ENCODE results near the gene KRTAP4-12. TPM values are rescaled to one million over a fixed set of nuclear protein-coding genes. Genes with fewer than 3 reads are reported as not detected.
"Not testable (repeated sequence)": the region's sequence is repeated elsewhere in the genome, so short reads cannot be mapped to it uniquely, and the experiment has no call there.

Gene KRTAP4-12
- total RNA-seq, 1 experiment from 2014 or later: not detected

- DNase-seq (ENCODE audit: low read depth): no peak
Measured at GRCh38 chr17:41096055-41096454, 27.9 kb downstream of the KRTAP4-12 start.

DNA sequence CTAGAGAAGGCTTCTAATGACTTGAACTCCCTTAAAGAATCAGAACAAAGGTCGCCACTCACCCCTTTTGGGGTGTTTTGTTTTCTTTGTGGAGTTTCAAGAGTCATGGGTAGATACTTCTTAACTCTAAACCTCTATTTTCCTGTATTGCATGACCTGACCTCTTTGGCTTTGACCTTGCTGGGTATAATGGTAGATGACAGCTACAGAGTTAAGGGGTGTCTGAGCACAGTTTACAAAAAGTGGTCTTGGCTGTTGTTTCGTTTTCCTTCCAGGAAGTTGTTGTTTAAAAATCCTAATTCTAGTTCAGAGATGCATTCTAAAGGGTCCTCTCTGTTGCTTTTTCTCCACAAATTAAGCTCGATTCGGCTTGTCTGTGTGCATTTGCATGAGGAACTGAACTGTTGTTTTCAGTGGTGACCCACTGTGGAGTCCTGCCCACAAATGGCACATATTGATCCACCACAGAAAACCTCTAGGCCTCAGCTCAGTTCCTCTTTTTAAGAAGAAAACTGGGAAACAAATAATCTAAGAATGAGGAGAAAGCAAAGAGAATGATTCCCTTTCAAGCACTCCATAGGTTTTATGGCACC is 35.1 kb downstream of the KRTAP4-12 start:
- not testable (repeated sequence) for DNase-seq (ENCODE audit: low read depth)

DNA sequence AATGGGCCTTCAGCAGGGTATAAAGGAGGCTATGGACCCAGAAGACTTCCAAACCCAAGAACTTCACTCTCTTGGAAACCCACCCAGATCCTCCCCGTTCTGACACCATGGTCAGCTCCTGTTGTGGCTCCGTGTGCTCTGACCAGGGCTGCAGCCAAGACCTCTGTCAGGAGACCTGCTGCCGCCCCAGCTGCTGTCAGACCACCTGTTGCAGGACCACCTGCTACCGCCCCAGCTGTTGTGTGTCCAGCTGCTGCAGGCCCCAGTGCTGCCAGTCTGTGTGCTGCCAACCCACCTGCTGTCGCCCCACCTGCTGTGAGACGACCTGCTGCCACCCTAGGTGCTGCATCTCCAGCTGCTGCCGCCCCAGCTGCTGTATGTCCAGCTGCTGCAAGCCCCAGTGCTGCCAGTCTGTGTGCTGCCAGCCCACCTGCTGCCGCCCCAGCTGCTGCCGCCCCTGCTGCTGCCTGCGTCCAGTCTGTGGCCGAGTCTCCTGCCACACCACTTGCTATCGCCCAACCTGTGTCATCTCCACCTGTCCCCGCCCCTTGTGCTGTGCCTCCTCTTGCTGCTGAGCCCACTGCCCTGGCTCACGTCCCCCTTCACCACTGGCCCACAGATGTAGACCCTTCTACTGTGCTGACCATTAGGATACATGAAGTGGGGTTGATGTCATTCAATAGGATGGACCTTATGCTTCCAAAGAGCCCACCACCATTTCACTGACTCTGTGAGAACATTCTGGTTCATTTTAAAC is 39.7 kb downstream of the KRTAP4-12 start, which contains the start of gene KRTAP4-7:
KRTAP4-7 (plus strand) TSS at position 51 of the 757 bp plus-strand sequence; CDS start at position 108, 57 bp downstream.
- peak; percentile 37 for DNase-seq (ENCODE audit: low read depth)

GRCh38 chr17:41083427-41083826 is 40.6 kb downstream of the KRTAP4-12 start:
- peak; percentile 40 for DNase-seq (ENCODE audit: low read depth)

DNA sequence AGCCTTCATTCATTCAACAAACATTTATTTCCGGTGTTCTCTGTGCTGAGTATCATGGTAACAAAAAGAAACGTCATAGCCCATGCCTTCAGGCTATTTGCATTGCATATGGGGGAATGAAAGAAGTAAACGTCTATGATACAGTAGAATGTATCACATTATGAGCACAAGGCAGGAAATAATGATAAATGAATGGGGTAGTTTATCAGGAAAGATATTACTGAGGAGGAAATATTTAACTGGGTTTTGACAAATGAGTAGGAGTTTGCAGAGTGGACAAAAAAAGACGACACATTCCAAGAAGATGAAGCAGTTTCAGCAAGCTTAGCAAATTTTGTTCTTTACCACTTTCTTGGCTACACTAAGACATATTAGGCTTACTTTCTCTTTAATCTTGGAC is 41.4 kb downstream of the KRTAP4-12 start:
- no peak for DNase-seq (ENCODE audit: low read depth)

- DNase-seq (ENCODE audit: low read depth): no peak
Measured at GRCh38 chr17:41076788-41077187, 47.2 kb downstream of the KRTAP4-12 start.

- no peak for DNase-seq (ENCODE audit: low read depth)
Measured at GRCh38 chr17:41073676-41074075, 50.3 kb downstream of the KRTAP4-12 start.

Other genes with a start within 250 kb of the KRTAP4-12 start
- not detected in 2 replicates for gene KRT20, start 238.9 kb downstream of the KRTAP4-12 start, total RNA-seq (2014; rRNA removed)
- gene KRT23, start 186.5 kb downstream of the KRTAP4-12 start, total RNA-seq (2014; rRNA removed): not detected in 2 replicates
- not detected in 2 replicates for gene KRT39, start 157.2 kb downstream of the KRTAP4-12 start, total RNA-seq (2014; rRNA removed)
- not detected in 2 replicates for gene KRT40, start 139.9 kb downstream of the KRTAP4-12 start, total RNA-seq (2014; rRNA removed)
- not detected in 2 replicates for gene KRTAP3-3, start 130.0 kb downstream of the KRTAP4-12 start, total RNA-seq (2014; rRNA removed)
- gene KRTAP3-2, start 124.3 kb downstream of the KRTAP4-12 start, total RNA-seq (2014; rRNA removed): not detected in 2 replicates
- not detected in 2 replicates for gene KRTAP3-1, start 115.1 kb downstream of the KRTAP4-12 start, total RNA-seq (2014; rRNA removed)
- gene KRTAP1-5, start 97.0 kb downstream of the KRTAP4-12 start, total RNA-seq (2014; rRNA removed): 2.8 and 6.0 TPM in 2 replicates
- not detected in 2 replicates for gene KRTAP1-4, start 94.0 kb downstream of the KRTAP4-12 start, total RNA-seq (2014; rRNA removed)
- gene KRTAP1-3, start 89.3 kb downstream of the KRTAP4-12 start, total RNA-seq (2014; rRNA removed): not detected in 2 replicates
- not detected in 2 replicates for gene KRTAP1-1, start 82.7 kb downstream of the KRTAP4-12 start, total RNA-seq (2014; rRNA removed)
- not detected in 2 replicates for gene KRTAP2-1, start 76.9 kb downstream of the KRTAP4-12 start, total RNA-seq (2014; rRNA removed)
- not detected in 2 replicates for gene KRTAP2-2, start 69.0 kb downstream of the KRTAP4-12 start, total RNA-seq (2014; rRNA removed)
- gene KRTAP2-3, start 64.1 kb downstream of the KRTAP4-12 start, total RNA-seq (2014; rRNA removed): 0.80 and 3.4 TPM in 2 replicates
- not detected in 2 replicates for gene KRTAP2-4, start 58.3 kb downstream of the KRTAP4-12 start, total RNA-seq (2014; rRNA removed)
- gene KRTAP4-7, start 40.0 kb downstream of the KRTAP4-12 start, total RNA-seq (2014; rRNA removed): not detected in 2 replicates
- not detected in 2 replicates for gene KRTAP4-8, start 26.0 kb downstream of the KRTAP4-12 start, total RNA-seq (2014; rRNA removed)
- not detected in 2 replicates for gene KRTAP4-16, start 22.0 kb downstream of the KRTAP4-12 start, total RNA-seq (2014; rRNA removed)
- not detected in 2 replicates for gene KRTAP4-9, start 18.8 kb downstream of the KRTAP4-12 start, total RNA-seq (2014; rRNA removed)
- not detected in 2 replicates for gene KRTAP4-11, start 5.8 kb downstream of the KRTAP4-12 start, total RNA-seq (2014; rRNA removed)
- gene KRTAP4-6, start 16.4 kb upstream of the KRTAP4-12 start, total RNA-seq (2014; rRNA removed): not detected in 2 replicates
- not detected in 2 replicates for gene KRTAP4-5, start 25.6 kb upstream of the KRTAP4-12 start, total RNA-seq (2014; rRNA removed)
- gene KRTAP4-4, start 36.6 kb upstream of the KRTAP4-12 start, total RNA-seq (2014; rRNA removed): not detected in 2 replicates
- not detected in 2 replicates for gene KRTAP4-3, start 44.0 kb upstream of the KRTAP4-12 start, total RNA-seq (2014; rRNA removed)
- gene KRTAP4-2, start 54.0 kb upstream of the KRTAP4-12 start, total RNA-seq (2014; rRNA removed): not detected in 2 replicates
- gene KRTAP4-1, start 60.7 kb upstream of the KRTAP4-12 start, total RNA-seq (2014; rRNA removed): not detected in 2 replicates
- gene KRTAP9-1, start 65.7 kb upstream of the KRTAP4-12 start, total RNA-seq (2014; rRNA removed): not detected in 2 replicates
- not detected in 2 replicates for gene KRTAP9-2, start 102.5 kb upstream of the KRTAP4-12 start, total RNA-seq (2014; rRNA removed)
- not detected in 2 replicates for gene KRTAP9-3, start 108.3 kb upstream of the KRTAP4-12 start, total RNA-seq (2014; rRNA removed)
- not detected in 2 replicates for gene KRTAP9-8, start 113.8 kb upstream of the KRTAP4-12 start, total RNA-seq (2014; rRNA removed)
- not detected in 2 replicates for gene KRTAP9-4, start 125.5 kb upstream of the KRTAP4-12 start, total RNA-seq (2014; rRNA removed)
- not detected in 2 replicates for gene KRTAP9-9, start 131.2 kb upstream of the KRTAP4-12 start, total RNA-seq (2014; rRNA removed)
- not detected in 2 replicates for gene KRTAP9-6, start 141.2 kb upstream of the KRTAP4-12 start, total RNA-seq (2014; rRNA removed)
- not detected in 2 replicates for gene KRTAP9-7, start 151.5 kb upstream of the KRTAP4-12 start, total RNA-seq (2014; rRNA removed)
- not detected in 2 replicates for gene KRTAP29-1, start 178.7 kb upstream of the KRTAP4-12 start, total RNA-seq (2014; rRNA removed)
- gene KRTAP16-1, start 185.1 kb upstream of the KRTAP4-12 start, total RNA-seq (2014; rRNA removed): not detected in 2 replicates
- gene KRTAP17-1, start 191.5 kb upstream of the KRTAP4-12 start, total RNA-seq (2014; rRNA removed): not detected in 2 replicates
- not detected in 2 replicates for gene KRT33A, start 226.6 kb upstream of the KRTAP4-12 start, total RNA-seq (2014; rRNA removed)
- gene KRT33B, start 245.6 kb upstream of the KRTAP4-12 start, total RNA-seq (2014; rRNA removed): not detected in 2 replicates